ENCODE data around the gene DNAAF1. TPM values are rescaled to one million over a fixed set of nuclear protein-coding genes. Genes with fewer than 3 reads are reported as not detected.
"Not testable (repeated sequence)": the region's sequence is repeated elsewhere in the genome, so short reads cannot be mapped to it uniquely, and the experiment has no call there.

The DNAAF1 gene
- total RNA-seq, 2 donors from 2014 or later = 0.32 to 8.2 TPM

GRCh38 chr16:84116720-84117493, 28.2 kb upstream of the DNAAF1 start, which contains the start of gene MBTPS1:
Gene MBTPS1, minus strand, starts transcription at chr16:84116942. Its CDS starts 15,159 bp downstream, at chr16:84101783.
- H3K27ac ChIP-seq = peak within 1 kb of the TSS; percentile 84 to 87
- no peaks in the 10 kb centered on the region for H3K9me3 ChIP-seq
- WGBS = 1% methylated on average over 80 of the region's 94 CpGs
- no peaks in the 10 kb centered on the region for H3K27me3 ChIP-seq (replicated peaks; ENCODE audit: insufficient read depth)
- intact Hi-C loops (cut with DNase I) = no loop called here
- peak within 1 kb of the TSS; percentile 66 to 70 for H3K4me3 ChIP-seq
- DNase-seq (ENCODE audit: low spot score) = peak; percentile 97
- peak in 2 of 4 experiments; percentile 41 to 64 for TF ChIP-seq CTCF (IDR thresholded peaks at IDR 0.05)
- TF ChIP-seq POLR2AphosphoS5 (IDR thresholded peaks at IDR 0.05) = peak; percentile 93
- peak; percentile 71 for TF ChIP-seq POLR2A (IDR thresholded peaks at IDR 0.05)
- H3K4me1 ChIP-seq (replicated peaks) = peaks cover 3% of the 10 kb centered on the region
- no peaks in the 10 kb centered on the region for H3K36me3 ChIP-seq

GRCh38 chr16:84117494-84117843, 27.6 kb upstream of the DNAAF1 start:
- Histone ChIP-seq H3K4me1 (replicated peaks) (peaks cover 3% of the 10 kb centered on the region), H3K36me3 (no peaks in the 10 kb centered on the region), H3K27me3 (replicated peaks; ENCODE audit: insufficient read depth) (no peaks in the 10 kb centered on the region), H3K4me3 (peak overlapping the region; percentile 66 to 70), H3K27ac (peak overlapping the region; percentile 84 to 87), H3K9me3 (no peaks in the 10 kb centered on the region)
- 9% methylated on average over 12 of the region's 12 CpGs for WGBS
- no peak for DNase-seq (ENCODE audit: low spot score)
- intact Hi-C loops (cut with DNase I) = no loop called here
- TF ChIP-seq CTCF (IDR thresholded peaks at IDR 0.05) = no peak
- TF ChIP-seq POLR2A (IDR thresholded peaks at IDR 0.05) = no peak
- no peak for TF ChIP-seq POLR2AphosphoS5 (IDR thresholded peaks at IDR 0.05)

- H3K36me3 ChIP-seq; H3K27ac ChIP-seq; DNase-seq (ENCODE audit: low spot score); H3K9me3 ChIP-seq; H3K4me3 ChIP-seq; intact Hi-C loops (cut with DNase I); H3K4me1 ChIP-seq (replicated peaks); H3K27me3 ChIP-seq (replicated peaks; ENCODE audit: insufficient read depth): not testable (repeated sequence)
- 90% methylated on average over 5 of the region's 5 CpGs for WGBS
These were observed 26.8 kb upstream of the DNAAF1 start for GRCh38 chr16:84118315-84118714.

- Histone ChIP-seq H3K36me3 (no peaks in the 10 kb centered on the region), H3K27me3 (replicated peaks; ENCODE audit: insufficient read depth) (no peaks in the 10 kb centered on the region), H3K4me3 (no peak overlapping the region), H3K27ac (no peak overlapping the region), H3K9me3 (no peaks in the 10 kb centered on the region), H3K4me1 (replicated peaks) (peaks cover 3% of the 10 kb centered on the region)
- intact Hi-C loops (cut with DNase I) = no loop called here
- TF ChIP-seq CTCF (IDR thresholded peaks at IDR 0.05) = no peak
- no peak for TF ChIP-seq POLR2A (IDR thresholded peaks at IDR 0.05)
- TF ChIP-seq POLR2AphosphoS5 (IDR thresholded peaks at IDR 0.05) = no peak
- no peak for DNase-seq (ENCODE audit: low spot score)
- WGBS = 58% methylated on average over 13 of the region's 13 CpGs
These were observed 25.7 kb upstream of the DNAAF1 start for GRCh38 chr16:84119368-84119767.

GRCh38 chr16:84120023-84120422, 25.1 kb upstream of the DNAAF1 start:
- H3K4me1 ChIP-seq (replicated peaks) = peaks cover 3% of the 10 kb centered on the region
- H3K27ac ChIP-seq = no peak overlapping the region
- intact Hi-C loops (cut with DNase I) = no loop called here
- H3K27me3 ChIP-seq (replicated peaks; ENCODE audit: insufficient read depth) = no peaks in the 10 kb centered on the region
- no peak overlapping the region for H3K4me3 ChIP-seq
- no peaks in the 10 kb centered on the region for H3K9me3 ChIP-seq
- DNase-seq (ENCODE audit: low spot score) = no peak
- WGBS = 64% methylated on average over 5 of the region's 5 CpGs
- TF ChIP-seq POLR2AphosphoS5 (IDR thresholded peaks at IDR 0.05) (no peak), CTCF (IDR thresholded peaks at IDR 0.05) (no peak), POLR2A (IDR thresholded peaks at IDR 0.05) (no peak)
- no peaks in the 10 kb centered on the region for H3K36me3 ChIP-seq
